Activated CD8-positive, alpha-beta T cell treated with anti-CD3 and anti-CD28 coated beads for 36 hours (primary cell): ENCODE results near the gene CAMTA1. TPM values are rescaled to one million over a fixed set of nuclear protein-coding genes. Genes with fewer than 3 reads are reported as not detected.
"Not testable (repeated sequence)": the region's sequence is repeated elsewhere in the genome, so short reads cannot be mapped to it uniquely, and the experiment has no call there.

Experiments
- ATAC-seq: fragments of 200-7000 bp; cut with Tn5 transposase; one replicate; pipeline ENCODE4 v1.10.0; 2021; ENCODE audit warnings: mild to moderate bottlenecking, moderate library complexity
- CTCF ChIA-PET: fragments of 350-600 bp; sonication (Branson Sonifier 250); formaldehyde crosslinking; loops from one replicate; lab custom pipeline; 2021; ENCODE audit warnings: antibody characterized with exemption; lab: Charles Lee
- POLR2A ChIA-PET: fragments of 350-600 bp; sonication (Branson Sonifier 250); formaldehyde crosslinking; loops from one replicate; lab custom pipeline; 2021; ENCODE audit warnings: antibody characterized with exemption; lab: Charles Lee
- DNase-seq: peaks from one replicate; pipeline ENCODE4 v3.0.0-alpha.2; 2020
- H3K27ac Mint-ChIP-seq: one replicate; pipeline ENCODE4 v1.8.0; 2021; ENCODE audit warnings: mild to moderate bottlenecking, mixed read lengths
- H3K27me3 Mint-ChIP-seq: one replicate; pipeline ENCODE4 v1.8.0; 2021; ENCODE audit warnings: mixed read lengths
- H3K36me3 Mint-ChIP-seq: one replicate; pipeline ENCODE4 v1.8.0; 2021; ENCODE audit warnings: low read depth, mixed read lengths
- H3K4me1 Mint-ChIP-seq: one replicate; pipeline ENCODE4 v1.8.0; 2021; ENCODE audit warnings: low read depth, mixed read lengths
- H3K4me3 Mint-ChIP-seq: one replicate; pipeline ENCODE4 v1.8.0; 2021; ENCODE audit warnings: mild to moderate bottlenecking, moderate library complexity, mixed read lengths
- H3K9me3 Mint-ChIP-seq: one replicate; pipeline ENCODE4 v1.8.0; 2021; ENCODE audit warnings: mixed read lengths
- CTCF ChIP-seq: fragments of 200-600 bp; IDR thresholded peaks from one replicate; pipeline ENCODE4 v1.8.0; 2022; ENCODE audit warnings: antibody characterized with exemption, mild to moderate bottlenecking
- intact Hi-C: fragments of 100-400 bp; cut with micrococcal nuclease; formaldehyde crosslinking; loops from one replicate; pipeline ENCODE4 v1.10.0; 2022
- total RNA-seq, 2 experiments: library from RNA; stranded (reverse); gene quantifications; one replicate each; pipeline ENCODE4 v1.2.3, GENCODE V29; 2021

The CAMTA1 gene
- total RNA-seq, 2 experiments from 2014 or later, result 67.7 to 70.9 TPM

DNA sequence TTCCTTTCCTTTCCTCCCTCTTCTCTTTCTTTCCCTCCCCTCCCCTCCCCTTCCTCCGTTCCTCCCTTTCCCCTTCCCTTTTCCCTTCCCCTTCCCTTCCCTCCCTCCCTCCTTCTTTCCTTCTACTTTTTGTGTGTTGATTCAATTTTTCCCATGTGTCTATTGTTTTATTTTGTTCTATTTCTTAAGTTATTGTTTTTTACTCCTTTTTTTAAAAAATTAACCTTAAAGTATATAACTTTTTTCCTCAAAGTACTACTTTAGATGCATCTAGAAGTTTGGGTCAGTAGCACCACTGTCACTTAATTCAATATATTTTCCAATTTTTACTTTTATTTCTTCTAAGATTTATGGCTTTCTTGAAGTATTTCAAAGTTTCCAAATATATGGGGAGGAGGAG, 537.7 kb downstream of the CAMTA1 start:
- Mint-ChIP-seq H3K36me3 (no peaks in the 10 kb centered on the region), H3K9me3 (peaks cover 6% of the 10 kb centered on the region), H3K27me3 (peaks cover 14% of the 10 kb centered on the region), H3K4me3 (no peak overlapping the region), H3K4me1 (no peaks in the 10 kb centered on the region), H3K27ac (no peak overlapping the region)
- intact Hi-C loops, result no loop called here
- ChIA-PET POLR2A (no interaction called here), CTCF (no interaction called here)
- DNase-seq (no peak), ATAC-seq (no peak)
- TF ChIP-seq CTCF, result no peak

GRCh38 chr1:7325254-7325653, 540.0 kb downstream of the CAMTA1 start:
- ChIA-PET POLR2A (no interaction called here), CTCF (no interaction called here)
- Mint-ChIP-seq H3K4me3 (no peak overlapping the region), H3K4me1 (no peaks in the 10 kb centered on the region), H3K36me3 (no peaks in the 10 kb centered on the region), H3K27me3 (peaks cover 15% of the 10 kb centered on the region), H3K27ac (no peak overlapping the region), H3K9me3 (peaks cover 8% of the 10 kb centered on the region)
- intact Hi-C loops, result no loop called here
- ATAC-seq, result no peak
- TF ChIP-seq CTCF, result no peak
- no peak for DNase-seq

GRCh38 chr1:7326366-7326765, 541.1 kb downstream of the CAMTA1 start:
- ATAC-seq (no peak), DNase-seq (no peak)
- Mint-ChIP-seq H3K36me3 (no peaks in the 10 kb centered on the region), H3K27me3 (peaks cover 13% of the 10 kb centered on the region), H3K4me1 (no peaks in the 10 kb centered on the region), H3K9me3 (peaks cover 8% of the 10 kb centered on the region), H3K4me3 (no peak overlapping the region), H3K27ac (no peak overlapping the region)
- POLR2A ChIA-PET, result no interaction called here
- no peak for TF ChIP-seq CTCF
- CTCF ChIA-PET, result no interaction called here
- intact Hi-C loops, result no loop called here

GRCh38 chr1:7327849-7328248, 542.6 kb downstream of the CAMTA1 start:
- DNase-seq, result no peak
- ChIA-PET POLR2A (interaction anchor here (0.6 kb wide), 1 partner anchor 286 kb away, joined by 3 read pairs; no protein-coding TSS in a partner anchor), CTCF (no interaction called here)
- H3K27ac Mint-ChIP-seq, result no peak overlapping the region
- intact Hi-C loops, result no loop called here
- H3K4me3 Mint-ChIP-seq, result no peak overlapping the region
- no peak for TF ChIP-seq CTCF
- H3K27me3 Mint-ChIP-seq, result peaks cover 9% of the 10 kb centered on the region
- peaks cover 8% of the 10 kb centered on the region for H3K9me3 Mint-ChIP-seq
- no peaks in the 10 kb centered on the region for H3K4me1 Mint-ChIP-seq
- no peaks in the 10 kb centered on the region for H3K36me3 Mint-ChIP-seq
- ATAC-seq, result no peak

- Mint-ChIP-seq H3K27ac (no peak overlapping the region), H3K27me3 (peaks cover 7% of the 10 kb centered on the region), H3K9me3 (peaks cover 8% of the 10 kb centered on the region), H3K4me3 (no peak overlapping the region), H3K36me3 (no peaks in the 10 kb centered on the region), H3K4me1 (no peaks in the 10 kb centered on the region)
- no peak for TF ChIP-seq CTCF
- POLR2A ChIA-PET, result no interaction called here
- CTCF ChIA-PET, result no interaction called here
- intact Hi-C loops, result no loop called here
- ATAC-seq (no peak), DNase-seq (no peak)
These were observed 544.8 kb downstream of the CAMTA1 start for GRCh38 chr1:7329868-7330615.

DNA sequence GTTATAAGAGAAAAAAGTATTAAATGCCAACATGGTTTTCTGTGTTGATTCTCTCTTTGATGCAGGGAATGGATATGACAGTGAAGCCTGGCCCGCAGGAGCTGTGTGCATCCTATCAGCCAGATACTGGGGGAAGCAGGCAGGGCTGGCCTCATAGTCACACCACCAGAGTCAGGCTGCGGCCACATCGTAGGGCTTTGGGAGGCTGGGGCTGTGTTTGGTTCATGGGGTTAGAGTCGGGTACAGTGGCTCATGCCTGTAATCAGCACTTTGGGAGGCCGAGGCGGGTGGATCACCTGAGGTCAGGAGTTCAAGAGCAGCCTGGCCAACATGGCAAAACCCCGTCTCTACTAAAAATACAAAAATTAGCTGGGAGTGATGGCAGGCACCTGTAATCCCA, 545.5 kb downstream of the CAMTA1 start:
- POLR2A ChIA-PET, H3K36me3 Mint-ChIP-seq, intact Hi-C loops, H3K27ac Mint-ChIP-seq, CTCF ChIA-PET, H3K4me3 Mint-ChIP-seq, ATAC-seq, DNase-seq, H3K9me3 Mint-ChIP-seq, H3K27me3 Mint-ChIP-seq, H3K4me1 Mint-ChIP-seq: not testable (repeated sequence)
